Activated T-helper 1 cell treated with anti-CD3 and anti-CD28 coated beads, Interleukin-12 subunit alpha, Interleukin-12 subunit beta, Interleukin-2, Interleukin-4 antibody, amounts not matched to agents 30 ng/mL and 10 ng/mL and 1 ng/mL, durations not matched to agents 14 hours and 24 hours and 36 hours (primary cell): Measurements from ENCODE around the gene KIF23. TPM values are rescaled to one million over a fixed set of nuclear protein-coding genes. Genes with fewer than 3 reads are reported as not detected.

Experiments
- DNase-seq: peaks from one replicate; pipeline ENCODE4 v3.0.0; 2021; ENCODE audit warnings: low spot score
- H3K27ac Mint-ChIP-seq: one replicate; pipeline ENCODE4 v1.8.0; 2021; ENCODE audit warnings: mild to moderate bottlenecking, mixed read lengths
- H3K27me3 Mint-ChIP-seq: one replicate; pipeline ENCODE4 v1.8.0; 2022; ENCODE audit warnings: mild to moderate bottlenecking, moderate library complexity, mixed read lengths; ENCODE audit not compliant: insufficient read depth
- H3K36me3 Mint-ChIP-seq: one replicate; pipeline ENCODE4 v1.8.0; 2021; ENCODE audit warnings: low read depth, mixed read lengths
- H3K4me1 Mint-ChIP-seq: one replicate; pipeline ENCODE4 v1.8.0; 2021; ENCODE audit warnings: low read depth, mixed read lengths
- H3K4me3 Mint-ChIP-seq: one replicate; pipeline ENCODE4 v1.8.0; 2021; ENCODE audit warnings: mild to moderate bottlenecking, moderate library complexity, mixed read lengths
- H3K9me3 Mint-ChIP-seq: one replicate; pipeline ENCODE4 v1.8.0; 2021; ENCODE audit warnings: mixed read lengths
- intact Hi-C: fragments of 100-400 bp; cut with micrococcal nuclease; formaldehyde crosslinking; loops from one replicate; pipeline ENCODE4 v1.15.1; 2024
- total RNA-seq: library from RNA; stranded (reverse); gene quantifications from 2 replicates; pipeline ENCODE4 v1.2.3, GENCODE V29; 2022

Gene KIF23
- total RNA-seq, 1 donor from 2014 or later: 41.6 TPM

GRCh38 chr15:69402816-69403215 lies 11.3 kb upstream of the KIF23 start:
- Mint-ChIP-seq H3K4me1 (peaks cover 8% of the 10 kb centered on the region), H3K4me3 (no peak overlapping the region), H3K36me3 (no peaks in the 10 kb centered on the region), H3K27ac (no peak overlapping the region), H3K9me3 (no peaks in the 10 kb centered on the region), H3K27me3 (peaks cover 23% of the 10 kb centered on the region)
- intact Hi-C loops: no loop called here
- no peak for DNase-seq

DNA sequence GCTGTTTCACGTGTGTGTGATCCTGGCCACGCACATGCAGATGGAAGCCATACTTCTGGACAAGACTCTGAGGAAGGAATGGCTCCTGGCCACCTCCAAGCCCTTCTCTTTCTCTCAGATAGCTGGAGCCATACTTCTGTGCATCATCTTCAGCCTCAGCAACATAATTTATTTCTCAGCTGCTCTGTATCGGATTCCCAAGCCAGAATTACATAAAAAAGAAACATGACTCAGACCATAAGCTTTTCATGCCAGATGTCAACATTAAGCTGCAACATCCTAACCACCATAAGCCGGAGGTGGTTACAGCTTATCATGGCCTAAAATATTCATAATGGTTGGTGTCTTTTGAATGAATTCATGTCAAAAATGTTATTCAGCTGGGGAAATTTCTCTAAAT lies 10.6 kb upstream of the KIF23 start:
- Mint-ChIP-seq H3K9me3 (no peaks in the 10 kb centered on the region), H3K36me3 (no peaks in the 10 kb centered on the region), H3K4me3 (no peak overlapping the region), H3K27me3 (peaks cover 24% of the 10 kb centered on the region), H3K4me1 (peaks cover 8% of the 10 kb centered on the region), H3K27ac (no peak overlapping the region)
- intact Hi-C loops: no loop called here
- no peak for DNase-seq

- Mint-ChIP-seq H3K4me3 (no peak overlapping the region), H3K36me3 (no peaks in the 10 kb centered on the region), H3K4me1 (peaks cover 8% of the 10 kb centered on the region), H3K9me3 (no peaks in the 10 kb centered on the region), H3K27ac (no peak overlapping the region), H3K27me3 (peaks cover 24% of the 10 kb centered on the region)
- intact Hi-C loops: no loop called here
- no peak for DNase-seq
Observed at GRCh38 chr15:69405110-69405509, 9.0 kb upstream of the KIF23 start.

DNA sequence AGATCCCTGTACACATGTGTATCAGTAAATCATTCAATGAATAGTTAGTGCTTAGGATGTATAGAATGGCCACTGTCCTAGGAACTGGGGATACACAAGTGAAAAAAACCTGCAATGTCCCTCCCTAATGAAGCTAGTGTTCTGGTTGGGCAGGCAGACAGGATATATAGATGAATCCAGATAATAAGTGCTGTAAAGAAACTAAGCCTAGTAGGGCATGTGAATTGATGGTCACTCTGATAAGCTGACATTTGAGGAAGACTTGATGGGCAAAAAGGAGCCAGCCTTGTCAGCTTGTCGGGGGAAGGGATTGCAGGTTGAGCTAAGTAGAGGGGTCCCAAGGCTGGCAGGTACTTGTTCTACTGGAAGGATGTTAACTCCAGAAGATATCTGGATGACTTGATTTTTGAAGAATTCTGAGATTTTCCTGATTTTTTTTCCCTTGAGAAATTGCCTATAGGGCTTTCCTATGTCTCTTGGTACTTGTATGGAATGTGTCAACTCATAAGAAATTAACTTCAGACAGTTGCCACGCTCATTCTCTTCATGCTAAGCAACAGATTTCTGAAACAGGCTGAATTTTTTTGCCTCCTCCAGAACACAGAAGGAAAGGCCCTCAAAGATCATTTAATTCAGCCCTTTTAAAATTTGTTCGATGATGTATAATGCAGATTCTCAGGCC lies 6.3 kb upstream of the KIF23 start:
- H3K9me3 Mint-ChIP-seq: no peaks in the 10 kb centered on the region
- no peak overlapping the region for H3K4me3 Mint-ChIP-seq
- intact Hi-C loops: no loop called here
- H3K4me1 Mint-ChIP-seq: peaks cover under 1% of the 10 kb centered on the region
- no peak for DNase-seq
- no peaks in the 10 kb centered on the region for H3K36me3 Mint-ChIP-seq
- H3K27me3 Mint-ChIP-seq: peaks cover 22% of the 10 kb centered on the region
- H3K27ac Mint-ChIP-seq: no peak overlapping the region

DNA sequence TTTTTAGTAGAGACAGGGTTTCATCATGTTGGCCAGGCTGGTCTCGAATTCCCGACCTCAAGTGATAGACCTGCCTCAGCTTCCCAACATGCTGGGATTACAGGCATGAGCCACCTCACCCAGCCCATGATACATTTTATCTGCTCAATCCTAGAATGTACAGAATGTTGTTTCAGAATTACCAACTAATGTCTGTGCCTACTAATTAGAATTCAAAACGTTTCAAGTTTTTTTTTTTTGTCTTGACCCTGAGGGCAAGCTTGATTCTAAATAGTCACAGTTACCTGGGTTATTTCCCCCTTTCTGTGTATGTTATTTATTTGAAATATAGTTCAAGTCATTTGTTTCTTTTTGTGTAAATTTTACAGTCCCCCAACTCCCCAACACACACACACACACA lies 5.3 kb upstream of the KIF23 start:
- Mint-ChIP-seq H3K36me3 (no peaks in the 10 kb centered on the region), H3K27me3 (peaks cover 22% of the 10 kb centered on the region), H3K4me3 (no peak overlapping the region), H3K9me3 (no peaks in the 10 kb centered on the region), H3K4me1 (peaks cover 9% of the 10 kb centered on the region), H3K27ac (no peak overlapping the region)
- no peak for DNase-seq
- intact Hi-C loops: no loop called here

GRCh38 chr15:69410248-69410874 lies 3.8 kb upstream of the KIF23 start:
- intact Hi-C loops: loop anchor here (10.0 kb wide), 1 partner anchor 1356 kb away; the partner anchor contains the start of gene PIAS1
- no peaks in the 10 kb centered on the region for H3K9me3 Mint-ChIP-seq
- DNase-seq: no peak
- peaks cover 10% of the 10 kb centered on the region for H3K27me3 Mint-ChIP-seq
- H3K36me3 Mint-ChIP-seq: peaks cover 1% of the 10 kb centered on the region
- no peak overlapping the region for H3K4me3 Mint-ChIP-seq
- H3K27ac Mint-ChIP-seq: no peak overlapping the region
- H3K4me1 Mint-ChIP-seq: peaks cover 19% of the 10 kb centered on the region

GRCh38 chr15:69412274-69412673 lies 1.9 kb upstream of the KIF23 start:
- intact Hi-C loops: loop anchor here (10.0 kb wide), 1 partner anchor 1357 kb away; the partner anchor contains the start of gene PIAS1
- Mint-ChIP-seq H3K27me3 (peaks cover 5% of the 10 kb centered on the region), H3K4me3 (no peak overlapping the region), H3K4me1 (peaks cover 31% of the 10 kb centered on the region), H3K36me3 (peaks cover 1% of the 10 kb centered on the region), H3K27ac (no peak overlapping the region), H3K9me3 (no peaks in the 10 kb centered on the region)
- DNase-seq: no peak

DNA sequence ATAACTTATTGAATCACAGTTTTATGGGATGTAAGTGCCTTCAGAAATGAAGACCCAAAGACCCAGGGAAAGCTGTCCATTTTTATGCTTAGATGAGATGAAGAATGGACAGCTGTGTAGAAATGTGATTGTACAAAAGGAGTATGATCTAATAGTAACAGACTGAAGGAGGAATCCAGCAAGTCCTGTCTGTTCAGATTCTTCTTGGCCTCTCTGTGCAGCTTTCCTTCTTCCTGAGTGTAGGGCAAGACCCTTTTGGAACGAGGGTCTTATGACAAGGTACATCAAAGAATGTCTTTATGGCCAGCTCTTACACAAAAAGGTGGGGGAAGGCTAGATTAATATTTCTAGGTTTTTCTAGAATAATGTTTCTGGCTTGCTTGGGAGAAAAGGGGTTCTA lies 1.4 kb upstream of the KIF23 start:
- H3K36me3 Mint-ChIP-seq: peaks cover 6% of the 10 kb centered on the region
- H3K27ac Mint-ChIP-seq: no peak overlapping the region
- peaks cover 35% of the 10 kb centered on the region for H3K4me1 Mint-ChIP-seq
- no peak for DNase-seq
- H3K4me3 Mint-ChIP-seq: no peak overlapping the region
- no peaks in the 10 kb centered on the region for H3K9me3 Mint-ChIP-seq
- intact Hi-C loops: loop anchor here (10.0 kb wide), 1 partner anchor 1358 kb away; the partner anchor contains the start of gene PIAS1
- peaks cover 4% of the 10 kb centered on the region for H3K27me3 Mint-ChIP-seq

- H3K27me3 Mint-ChIP-seq: peaks cover 2% of the 10 kb centered on the region
- H3K4me3 Mint-ChIP-seq: peak overlapping the region; percentile 87
- peak overlapping the region; percentile 53 for H3K27ac Mint-ChIP-seq
- no peaks in the 10 kb centered on the region for H3K9me3 Mint-ChIP-seq
- intact Hi-C loops: loop anchor here (1.0 to 10.0 kb wide), 10 partner anchors 29 to 1360 kb away; partner anchors contain the start of genes ANP32A, GLCE, PIAS1 and RPLP1
- H3K4me1 Mint-ChIP-seq: peaks cover 48% of the 10 kb centered on the region
- H3K36me3 Mint-ChIP-seq: peaks cover 20% of the 10 kb centered on the region
- DNase-seq: peak; percentile 22
Observed at GRCh38 chr15:69414701-69415167, 585 bp downstream of the KIF23 start.

- intact Hi-C loops: loop anchor here (2.0 to 10.0 kb wide), 4 partner anchors 47 to 1361 kb away; partner anchors contain the start of genes ANP32A and PIAS1
- Mint-ChIP-seq H3K27ac (peak overlapping the region; percentile 64), H3K27me3 (peaks cover 2% of the 10 kb centered on the region)
Observed at GRCh38 chr15:69415381-69415780, 1.2 kb downstream of the KIF23 start.

GRCh38 chr15:69417581-69417980 lies 3.4 kb downstream of the KIF23 start:
- no peak for DNase-seq
- Mint-ChIP-seq H3K4me1 (peaks cover 56% of the 10 kb centered on the region), H3K27ac (no peak overlapping the region), H3K4me3 (no peak overlapping the region), H3K36me3 (peaks cover 33% of the 10 kb centered on the region), H3K9me3 (no peaks in the 10 kb centered on the region), H3K27me3 (peaks cover 2% of the 10 kb centered on the region)
- intact Hi-C loops: loop anchor here (10.0 kb wide), 1 partner anchor 1363 kb away; the partner anchor contains the start of gene PIAS1

More at GRCh38 chr15:69415381-69415780, 1.2 kb downstream of the KIF23 start:
- Mint-ChIP-seq H3K4me3 (peak overlapping the region; percentile 87), H3K36me3 (peaks cover 20% of the 10 kb centered on the region), H3K4me1 (peaks cover 51% of the 10 kb centered on the region), H3K9me3 (no peaks in the 10 kb centered on the region)
- no peak for DNase-seq

- no peak overlapping the region for H3K4me3 Mint-ChIP-seq
- H3K36me3 Mint-ChIP-seq: peaks cover 44% of the 10 kb centered on the region
- DNase-seq: no peak
- no peaks in the 10 kb centered on the region for H3K27me3 Mint-ChIP-seq
- intact Hi-C loops: no loop called here
- H3K4me1 Mint-ChIP-seq: peaks cover 32% of the 10 kb centered on the region
- no peak overlapping the region for H3K27ac Mint-ChIP-seq
- no peaks in the 10 kb centered on the region for H3K9me3 Mint-ChIP-seq
Observed at GRCh38 chr15:69421498-69421897, 7.3 kb downstream of the KIF23 start.

GRCh38 chr15:69422336-69422895 lies 8.3 kb downstream of the KIF23 start:
- no peak for DNase-seq

More at GRCh38 chr15:69422336-69422895, 8.3 kb downstream of the KIF23 start:
- Mint-ChIP-seq H3K9me3 (no peaks in the 10 kb centered on the region), H3K36me3 (peaks cover 44% of the 10 kb centered on the region), H3K4me1 (peaks cover 29% of the 10 kb centered on the region), H3K4me3 (no peak overlapping the region), H3K27ac (no peak overlapping the region), H3K27me3 (no peaks in the 10 kb centered on the region)
- intact Hi-C loops: no loop called here
